Activated naive CD8-positive, alpha-beta T cell treated with anti-CD3 and anti-CD28 coated beads for 36 hours (primary cell): Measurements from ENCODE around the gene KCTD19. TPM values are rescaled to one million over a fixed set of nuclear protein-coding genes. Genes with fewer than 3 reads are reported as not detected.

Experiments
- DNase-seq: peaks from one replicate; pipeline ENCODE4 v3.0.0; 2021
- H3K27ac Mint-ChIP-seq: one replicate; pipeline ENCODE4 v1.8.0; 2022; ENCODE audit warnings: mild to moderate bottlenecking, moderate library complexity, mixed read lengths
- H3K27me3 Mint-ChIP-seq: one replicate; pipeline ENCODE4 v1.8.0; 2022; ENCODE audit warnings: mild to moderate bottlenecking, mixed read lengths
- H3K36me3 Mint-ChIP-seq: one replicate; pipeline ENCODE4 v1.8.0; 2021; ENCODE audit warnings: mild to moderate bottlenecking, mixed read lengths
- H3K4me1 Mint-ChIP-seq: one replicate; pipeline ENCODE4 v1.8.0; 2021; ENCODE audit warnings: mixed read lengths
- H3K4me3 Mint-ChIP-seq: one replicate; pipeline ENCODE4 v1.8.0; 2022; ENCODE audit warnings: mild to moderate bottlenecking, moderate library complexity, mixed read lengths
- H3K9me3 Mint-ChIP-seq: one replicate; pipeline ENCODE4 v1.8.0; 2022; ENCODE audit warnings: mixed read lengths
- total RNA-seq, 2 experiments: library from RNA; stranded (reverse); gene quantifications; one replicate each; pipeline ENCODE4 v1.2.3, GENCODE V29; 2021

Gene KCTD19
- total RNA-seq, 2 experiments from 2014 or later: 2.2 to 3.0 TPM

- H3K27me3 Mint-ChIP-seq: peaks cover 14% of the 10 kb centered on the region
- no peaks in the 10 kb centered on the region for H3K36me3 Mint-ChIP-seq
- H3K4me3 Mint-ChIP-seq: no peak overlapping the region
- no peak for DNase-seq
- no peak overlapping the region for H3K27ac Mint-ChIP-seq
- peaks cover 2% of the 10 kb centered on the region for H3K4me1 Mint-ChIP-seq
- H3K9me3 Mint-ChIP-seq: no peaks in the 10 kb centered on the region
These were observed 14.7 kb upstream of the KCTD19 start for GRCh38 chr16:67341250-67341649.

- H3K9me3 Mint-ChIP-seq: peaks cover 8% of the 10 kb centered on the region
- no peak for DNase-seq
- H3K36me3 Mint-ChIP-seq: peaks cover 3% of the 10 kb centered on the region
- peaks cover 2% of the 10 kb centered on the region for H3K4me1 Mint-ChIP-seq
- no peak overlapping the region for H3K4me3 Mint-ChIP-seq
- H3K27me3 Mint-ChIP-seq: peaks cover 14% of the 10 kb centered on the region
- H3K27ac Mint-ChIP-seq: no peak overlapping the region
These were observed 12.9 kb upstream of the KCTD19 start for GRCh38 chr16:67339453-67339852.

DNA sequence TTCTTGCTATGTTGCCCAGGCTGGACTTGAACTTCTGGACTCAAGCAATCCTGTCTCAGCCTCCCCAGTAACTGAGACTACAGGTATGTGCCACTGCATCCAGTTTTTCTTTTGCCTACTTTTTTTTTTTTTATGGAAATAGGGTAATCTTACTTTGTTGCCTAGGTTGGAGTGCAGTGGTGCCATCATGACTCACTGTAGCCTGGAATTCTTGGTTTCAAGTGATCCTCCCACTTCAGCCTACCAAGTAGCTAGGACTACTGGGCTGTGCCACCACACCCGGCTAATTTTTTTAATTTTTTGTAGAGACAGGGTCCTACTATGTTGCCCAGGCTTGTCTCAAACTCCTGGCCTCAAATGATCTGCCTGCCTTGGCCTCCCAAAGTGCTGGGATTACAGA lies 10.1 kb upstream of the KCTD19 start:
- DNase-seq: no peak
- peaks cover 12% of the 10 kb centered on the region for H3K27me3 Mint-ChIP-seq
- H3K27ac Mint-ChIP-seq: no peak overlapping the region
- peaks cover 8% of the 10 kb centered on the region for H3K9me3 Mint-ChIP-seq
- H3K36me3 Mint-ChIP-seq: peaks cover 3% of the 10 kb centered on the region
- no peak overlapping the region for H3K4me3 Mint-ChIP-seq
- peaks cover 2% of the 10 kb centered on the region for H3K4me1 Mint-ChIP-seq

DNA sequence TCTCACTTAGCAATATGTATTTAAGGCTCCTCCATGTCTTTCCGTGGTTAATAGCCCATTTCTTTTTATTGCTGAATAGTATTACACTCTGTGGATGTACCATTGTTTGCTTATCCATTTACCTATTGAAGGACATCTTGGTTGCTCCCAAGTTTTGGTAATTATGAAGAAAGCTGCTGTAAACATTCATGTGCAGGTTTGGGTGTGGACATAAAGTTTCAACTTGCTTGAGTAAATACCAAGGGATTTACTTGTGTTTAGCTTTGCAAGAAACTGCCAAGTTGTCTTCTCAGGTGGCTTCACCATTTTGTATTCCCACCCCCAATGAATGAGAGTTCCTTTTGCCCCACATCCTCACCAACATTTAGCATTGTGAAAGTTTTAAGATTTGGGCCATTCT lies 9.6 kb upstream of the KCTD19 start:
- no peak for DNase-seq
- peaks cover 3% of the 10 kb centered on the region for H3K36me3 Mint-ChIP-seq
- H3K4me1 Mint-ChIP-seq: peaks cover 2% of the 10 kb centered on the region
- H3K27ac Mint-ChIP-seq: no peak overlapping the region
- peaks cover 9% of the 10 kb centered on the region for H3K27me3 Mint-ChIP-seq
- peaks cover 8% of the 10 kb centered on the region for H3K9me3 Mint-ChIP-seq
- no peak overlapping the region for H3K4me3 Mint-ChIP-seq

DNA sequence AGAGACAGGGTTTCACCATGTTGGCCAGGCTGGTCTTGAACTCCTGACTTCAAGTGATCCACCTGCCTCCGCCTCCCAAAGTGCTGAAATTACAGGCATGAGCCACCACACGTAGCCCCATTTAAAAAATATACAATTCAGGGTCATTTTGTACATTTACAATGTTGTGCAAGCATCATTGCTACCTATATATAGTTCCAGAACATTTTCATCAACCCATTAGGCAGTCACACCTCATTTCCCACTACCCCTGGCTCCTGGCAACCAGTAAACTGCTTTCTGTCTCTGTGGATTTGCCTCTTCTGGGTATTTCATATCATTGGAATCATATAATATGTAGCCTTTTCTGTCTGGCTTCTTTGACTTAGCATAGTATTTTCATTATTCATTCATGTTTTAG lies 6.8 kb upstream of the KCTD19 start:
- H3K27me3 Mint-ChIP-seq: peaks cover 7% of the 10 kb centered on the region
- no peak overlapping the region for H3K4me3 Mint-ChIP-seq
- no peak for DNase-seq
- H3K36me3 Mint-ChIP-seq: peaks cover 3% of the 10 kb centered on the region
- no peak overlapping the region for H3K27ac Mint-ChIP-seq
- peaks cover 9% of the 10 kb centered on the region for H3K9me3 Mint-ChIP-seq
- no peaks in the 10 kb centered on the region for H3K4me1 Mint-ChIP-seq

DNA sequence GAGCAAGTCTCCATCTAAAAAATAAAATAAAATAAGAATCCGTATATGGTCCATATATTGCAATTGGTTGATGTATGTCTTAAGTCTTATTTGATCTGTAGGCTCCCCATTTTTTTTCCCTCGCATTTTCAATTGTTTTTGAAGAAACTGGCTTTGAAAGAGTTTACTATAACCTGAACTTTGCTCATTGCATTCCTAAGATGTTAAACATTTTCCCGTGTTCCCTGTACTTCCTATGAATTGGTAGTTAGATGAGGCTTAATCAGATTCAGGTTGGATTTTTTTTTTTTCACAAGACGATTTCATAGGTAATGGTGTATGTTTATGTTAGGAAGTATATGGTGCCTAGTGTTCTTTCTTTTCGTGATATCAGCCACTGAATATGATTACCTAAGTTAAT lies 3.4 kb upstream of the KCTD19 start:
- H3K4me1 Mint-ChIP-seq: peaks cover 17% of the 10 kb centered on the region
- H3K36me3 Mint-ChIP-seq: no peaks in the 10 kb centered on the region
- no peak for DNase-seq
- peaks cover 4% of the 10 kb centered on the region for H3K9me3 Mint-ChIP-seq
- H3K4me3 Mint-ChIP-seq: no peak overlapping the region
- H3K27ac Mint-ChIP-seq: no peak overlapping the region
- H3K27me3 Mint-ChIP-seq: peaks cover 11% of the 10 kb centered on the region

GRCh38 chr16:67327743-67328142 lies 1.2 kb upstream of the KCTD19 start:
- Mint-ChIP-seq H3K36me3 (no peaks in the 10 kb centered on the region), H3K4me3 (peak overlapping the region; percentile 1), H3K27ac (no peak overlapping the region), H3K27me3 (peaks cover 30% of the 10 kb centered on the region), H3K4me1 (peaks cover 17% of the 10 kb centered on the region), H3K9me3 (peaks cover 1% of the 10 kb centered on the region)
- DNase-seq: no peak

- Mint-ChIP-seq H3K4me1 (peaks cover 21% of the 10 kb centered on the region), H3K9me3 (peaks cover 1% of the 10 kb centered on the region), H3K4me3 (peak overlapping the region; percentile 90), H3K36me3 (no peaks in the 10 kb centered on the region), H3K27me3 (peaks cover 43% of the 10 kb centered on the region), H3K27ac (peak overlapping the region; percentile 63)
- DNase-seq: no peak
These were observed 448 bp downstream of the KCTD19 start for GRCh38 chr16:67326115-67326471.

GRCh38 chr16:67317853-67318252 lies 8.7 kb downstream of the KCTD19 start:
- Mint-ChIP-seq H3K27ac (no peak overlapping the region), H3K4me3 (no peak overlapping the region), H3K36me3 (peaks cover 2% of the 10 kb centered on the region), H3K9me3 (no peaks in the 10 kb centered on the region), H3K4me1 (peaks cover 17% of the 10 kb centered on the region), H3K27me3 (peaks cover 51% of the 10 kb centered on the region)
- no peak for DNase-seq

DNA sequence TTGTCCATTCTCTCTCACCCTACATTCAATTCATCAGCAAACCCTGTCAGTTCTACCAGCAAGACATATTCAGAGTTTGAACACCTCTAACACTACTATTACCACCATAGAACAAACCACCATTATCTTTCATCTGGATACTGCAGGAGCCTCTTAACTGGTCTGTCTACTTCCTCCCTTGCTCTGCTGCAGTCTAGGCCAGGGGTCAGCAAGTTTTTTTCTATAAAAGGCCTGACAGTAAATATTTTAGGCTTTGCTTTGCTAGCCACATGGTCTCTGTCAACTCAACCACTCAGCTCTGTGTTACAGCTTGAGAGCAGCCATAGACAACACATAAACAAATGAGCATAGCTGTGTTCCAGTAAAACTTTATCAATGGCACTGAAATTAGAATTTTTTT lies 13.8 kb downstream of the KCTD19 start:
- Mint-ChIP-seq H3K27me3 (peaks cover 9% of the 10 kb centered on the region), H3K9me3 (no peaks in the 10 kb centered on the region), H3K27ac (peak overlapping the region; percentile 94), H3K36me3 (peaks cover 2% of the 10 kb centered on the region), H3K4me3 (no peak overlapping the region), H3K4me1 (peaks cover 36% of the 10 kb centered on the region)
- DNase-seq: no peak

DNA sequence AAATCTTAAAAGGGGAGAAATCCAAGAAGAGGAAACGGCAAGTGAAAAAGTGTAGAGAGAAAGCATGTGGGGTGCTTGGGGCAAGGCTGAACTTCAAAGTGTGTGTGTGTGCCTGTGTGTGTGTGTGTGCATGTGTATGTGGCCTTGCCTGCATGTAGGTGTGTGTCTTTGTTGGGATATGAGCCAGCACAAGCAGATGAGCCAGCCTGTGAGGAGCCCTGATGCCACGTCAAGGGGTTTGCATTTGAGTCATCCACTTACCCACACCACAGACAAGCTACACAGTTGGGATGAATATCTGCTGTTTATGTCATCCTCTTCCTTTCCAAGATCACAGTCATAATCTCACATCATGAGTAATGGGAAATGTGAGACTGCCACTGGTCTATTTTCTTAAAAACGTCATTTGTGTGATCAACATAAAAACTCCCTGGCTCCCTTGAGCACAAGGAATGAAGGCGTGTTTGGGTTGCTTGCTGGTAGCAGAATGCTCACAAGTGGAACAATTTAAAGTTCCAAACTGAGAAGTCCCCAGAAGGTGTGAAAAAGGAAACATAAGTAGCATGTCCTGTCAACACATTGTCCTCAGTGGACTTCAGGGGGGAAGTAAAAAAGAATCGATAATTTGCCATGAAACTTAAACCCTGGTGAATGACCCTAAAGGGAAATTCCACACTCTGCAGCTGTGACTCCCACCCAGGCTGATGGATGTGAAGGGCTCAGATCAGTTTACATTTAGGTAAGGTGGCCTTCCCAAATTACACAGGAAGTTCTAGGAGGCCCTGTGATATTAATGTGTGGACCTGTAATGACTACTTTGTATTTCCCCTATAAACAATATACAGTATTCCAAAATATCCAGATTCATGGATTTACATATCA lies 14.7 kb downstream of the KCTD19 start:
- Mint-ChIP-seq H3K36me3 (peaks cover 2% of the 10 kb centered on the region), H3K27ac (peak overlapping the region; percentile 94), H3K4me3 (peak overlapping the region; percentile 6), H3K27me3 (peaks cover 9% of the 10 kb centered on the region), H3K9me3 (no peaks in the 10 kb centered on the region), H3K4me1 (peaks cover 36% of the 10 kb centered on the region)
- peak; percentile 88 for DNase-seq

- Mint-ChIP-seq H3K9me3 (no peaks in the 10 kb centered on the region), H3K27me3 (peaks cover 12% of the 10 kb centered on the region), H3K27ac (peak overlapping the region; percentile 94), H3K4me1 (peaks cover 36% of the 10 kb centered on the region), H3K36me3 (peaks cover 2% of the 10 kb centered on the region), H3K4me3 (no peak overlapping the region)
- no peak for DNase-seq
These were observed 16.0 kb downstream of the KCTD19 start for GRCh38 chr16:67310561-67310960.

DNA sequence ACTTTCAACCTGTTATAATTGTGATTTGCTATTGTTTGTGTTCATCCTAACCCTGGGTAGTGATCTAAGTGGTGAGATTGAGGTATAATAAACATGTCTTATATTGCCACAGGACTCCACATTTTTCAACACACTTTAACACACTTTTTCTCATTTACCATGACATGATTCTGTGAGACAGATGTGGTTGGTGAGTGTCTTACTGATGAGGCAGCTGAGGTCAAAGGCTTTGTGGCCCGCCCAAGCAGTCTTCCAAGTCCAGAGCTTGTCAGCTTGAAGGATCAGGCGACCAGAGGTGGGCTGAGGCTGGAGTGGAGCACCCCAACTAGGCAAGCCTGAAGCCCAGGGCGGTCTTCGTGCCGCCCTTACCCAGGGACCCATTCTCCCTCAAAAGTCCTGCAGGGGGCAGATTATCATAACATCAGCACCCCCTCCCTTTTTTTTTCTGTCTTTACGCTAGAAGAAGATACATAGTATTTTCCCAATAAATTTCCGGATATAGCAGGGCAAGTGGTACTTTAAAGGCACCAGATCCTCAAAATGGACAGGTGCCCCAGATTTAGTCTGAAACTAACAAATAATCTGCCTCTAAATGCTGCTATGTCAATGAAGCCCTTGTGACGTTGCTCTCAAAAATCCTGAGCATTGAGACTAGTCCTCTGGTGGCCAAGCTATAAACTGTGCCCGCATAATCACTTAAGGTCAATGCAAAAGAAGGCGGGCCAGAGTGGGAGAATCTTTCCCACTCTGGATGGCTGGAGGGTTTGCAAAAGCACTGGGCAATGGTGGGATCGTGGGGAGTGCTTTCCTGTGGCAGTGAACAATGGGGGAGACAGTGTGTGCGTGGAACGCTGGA lies 21.1 kb downstream of the KCTD19 start:
- Mint-ChIP-seq H3K4me3 (no peak overlapping the region), H3K4me1 (peaks cover 13% of the 10 kb centered on the region), H3K27me3 (peaks cover 6% of the 10 kb centered on the region), H3K36me3 (no peaks in the 10 kb centered on the region), H3K9me3 (no peaks in the 10 kb centered on the region), H3K27ac (no peak overlapping the region)
- no peak for DNase-seq

DNA sequence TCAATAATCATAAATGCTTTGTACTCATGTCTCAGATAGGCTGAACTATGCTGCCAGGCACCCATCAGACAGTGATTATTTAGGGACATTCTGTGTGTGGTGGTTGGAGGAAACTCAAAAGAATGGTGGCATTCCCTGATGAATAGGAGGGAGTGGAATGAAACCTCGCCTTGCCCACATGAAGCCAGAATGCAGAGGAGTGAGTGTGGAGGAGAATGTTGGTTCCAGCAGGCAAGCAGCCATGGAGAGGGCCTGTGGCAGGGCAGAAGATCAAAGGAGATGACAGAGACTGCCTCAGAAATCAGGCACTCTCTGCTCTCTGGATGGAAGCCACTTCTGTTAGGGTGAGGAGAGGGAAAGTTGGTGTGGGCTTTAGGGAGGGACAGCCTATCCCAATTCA lies 22.5 kb downstream of the KCTD19 start:
- Mint-ChIP-seq H3K4me3 (no peak overlapping the region), H3K27me3 (peaks cover 6% of the 10 kb centered on the region), H3K9me3 (no peaks in the 10 kb centered on the region), H3K27ac (no peak overlapping the region), H3K36me3 (no peaks in the 10 kb centered on the region), H3K4me1 (peaks cover 6% of the 10 kb centered on the region)
- DNase-seq: no peak

- Mint-ChIP-seq H3K9me3 (no peaks in the 10 kb centered on the region), H3K36me3 (no peaks in the 10 kb centered on the region), H3K27me3 (peaks cover 6% of the 10 kb centered on the region), H3K4me3 (no peak overlapping the region), H3K27ac (no peak overlapping the region), H3K4me1 (peaks cover 4% of the 10 kb centered on the region)
- no peak for DNase-seq
These were observed 23.6 kb downstream of the KCTD19 start for GRCh38 chr16:67302970-67303369.
